MM.1S (cell line): ENCODE measurements around the gene TRHDE.

Source experiments
- CTCF ChIP-seq: fragments of 300-600 bp; sonication (generic); IDR thresholded peaks from 2 replicates; pipeline ENCODE4 v1.5.1; 2016; ENCODE audit warnings: antibody characterized with exemption, low read length, mixed read lengths
- EZH2phosphoT487 ChIP-seq: fragments of 300-600 bp; sonication (generic); IDR thresholded peaks from 2 replicates; pipeline ENCODE4 v1.6.1; 2018; ENCODE audit warnings: antibody characterized with exemption, low read length

DNA sequence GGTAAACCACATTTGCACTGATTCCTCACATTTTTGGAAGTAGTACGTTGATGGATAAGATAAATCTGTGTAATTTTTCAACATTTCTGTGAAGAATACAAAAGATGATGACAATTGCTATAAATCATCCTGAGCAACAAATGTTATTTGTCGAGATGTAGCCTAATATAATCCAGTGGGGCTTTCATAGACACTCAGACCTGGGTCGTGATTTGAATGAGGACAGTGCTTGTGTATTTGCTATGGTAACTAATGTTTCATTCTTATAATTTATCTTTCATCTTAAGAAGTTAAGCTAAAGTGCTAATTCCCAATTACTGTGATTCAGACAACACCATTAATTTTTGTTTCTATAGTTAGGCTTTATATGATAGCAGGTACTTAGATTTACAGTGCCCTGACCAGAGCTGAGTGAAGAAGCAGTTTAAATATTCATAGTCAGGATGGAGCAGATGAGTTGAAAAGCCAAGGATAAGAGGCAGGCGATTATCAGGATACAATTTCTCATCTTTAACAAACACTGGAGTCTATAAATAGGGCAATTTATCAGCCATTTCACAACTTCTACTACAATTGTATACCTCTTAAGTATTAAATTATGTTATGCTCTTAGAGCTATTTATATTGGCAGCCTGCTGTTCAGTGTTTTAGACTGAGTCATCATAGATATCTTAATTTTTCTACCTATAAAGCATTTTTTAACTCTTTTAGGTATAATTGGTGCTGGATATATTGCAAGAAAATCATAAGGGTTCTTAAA lies 359.9 kb downstream of the TRHDE start:
- no peak for TF ChIP-seq CTCF
- TF ChIP-seq EZH2phosphoT487, result no peak
